IMR-90 (cell line): ENCODE measurements around the gene HPS4. TPM values are rescaled to one million over a fixed set of nuclear protein-coding genes. Genes with fewer than 3 reads are reported as not detected.

Experiments used
- ATAC-seq: fragments of 200-7000 bp; cut with Tn5 transposase; 2 replicates; pipeline ENCODE4 v1.9.1; 2020; ENCODE audit warnings: low read depth, mild to moderate bottlenecking, moderate library complexity
- BruUV-seq: library from RNA; stranded (reverse); fragments of 400-500 nt; replicated peaks from 2 replicates; lab custom pipeline; 2021; lab: Mats Ljungman, UMichigan
- CTCF ChIA-PET: fragments of 300-600 bp; formaldehyde crosslinking; extraction: SDS; loops from one replicate; lab custom pipeline; 2021; ENCODE audit warnings: antibody characterized with exemption; lab: Yijun Ruan, JAX
- POLR2A ChIA-PET: fragments of 300-600 bp; sonication (Branson Sonifier 250); formaldehyde crosslinking; loops from one replicate; lab custom pipeline; 2022; ENCODE audit warnings: antibody characterized with exemption; ENCODE audit not compliant: unreplicated experiment; lab: Charles Lee
- DNase-seq: peaks from one replicate; pipeline ENCODE4 v3.0.0; 2013
- H2AFZ ChIP-seq: replicated peaks from 2 replicates; pipeline ENCODE3; 2013; ENCODE audit warnings: low read length, mild to moderate bottlenecking; ENCODE audit not compliant: poor library complexity
- H2AK5ac ChIP-seq: 2 replicates; pipeline ENCODE4 v1.6.1; 2013; ENCODE audit warnings: low read depth, low read length, inconsistent platforms
- H2AK9ac ChIP-seq: replicated peaks from 2 replicates; pipeline ENCODE3; 2013; ENCODE audit warnings: mild to moderate bottlenecking, low read depth, low read length, moderate library complexity; ENCODE audit not compliant: poor library complexity
- H2BK120ac ChIP-seq: 2 replicates; pipeline ENCODE4 v1.6.1; 2013; ENCODE audit warnings: low read depth, low read length, inconsistent platforms
- H2BK15ac ChIP-seq: 3 replicates; pipeline ENCODE4 v1.6.1; 2013; ENCODE audit warnings: low read depth, low read length, inconsistent platforms
- H2BK20ac ChIP-seq: 2 replicates; pipeline ENCODE4 v1.6.1; 2013; ENCODE audit warnings: low read depth, mild to moderate bottlenecking, inconsistent platforms, low read length, moderate library complexity
- H2BK5ac ChIP-seq: 2 replicates; pipeline ENCODE4 v1.6.1; 2013; ENCODE audit warnings: mild to moderate bottlenecking, low read depth, low read length, inconsistent platforms; ENCODE audit not compliant: poor library complexity, severe bottlenecking
- H3K14ac ChIP-seq: replicated peaks from 2 replicates; pipeline ENCODE4 v1.6.1; 2013; ENCODE audit warnings: low read depth, low read length, inconsistent platforms
- H3K18ac ChIP-seq: 2 replicates; pipeline ENCODE4 v1.6.1; 2013; ENCODE audit warnings: low read depth, low read length, control low read depth
- H3K23ac ChIP-seq: 2 replicates; pipeline ENCODE4 v1.6.1; 2013; ENCODE audit warnings: low read depth, low read length, inconsistent platforms
- H3K27ac ChIP-seq: 2 replicates; pipeline ENCODE4 v1.5.1; 2013; ENCODE audit warnings: mild to moderate bottlenecking, control low read depth, low read length; ENCODE audit not compliant: insufficient read depth
- H3K27me3 ChIP-seq: 2 replicates; pipeline ENCODE4 v1.6.1; 2013; ENCODE audit warnings: low read length; ENCODE audit not compliant: control insufficient read depth, insufficient read depth
- H3K36me3 ChIP-seq: 2 replicates; pipeline ENCODE4 v1.6.1; 2013; ENCODE audit warnings: low read length, mixed read lengths; ENCODE audit not compliant: control insufficient read depth, insufficient read depth
- H3K4ac ChIP-seq: 2 replicates; pipeline ENCODE4 v1.6.1; 2013; ENCODE audit warnings: low read depth, low read length, inconsistent platforms
- H3K4me1 ChIP-seq: 2 replicates; pipeline ENCODE4 v1.6.1; 2013; ENCODE audit warnings: low read length, mixed read lengths; ENCODE audit not compliant: control insufficient read depth, insufficient read depth
- H3K4me2 ChIP-seq: 2 replicates; pipeline ENCODE4 v1.6.1; 2013; ENCODE audit warnings: low read depth, mild to moderate bottlenecking, control low read depth, low read length, moderate library complexity
- H3K4me3 ChIP-seq: 2 replicates; pipeline ENCODE4 v1.5.1; 2013; ENCODE audit warnings: low read depth, mild to moderate bottlenecking, control low read depth, low read length, moderate library complexity; ENCODE audit not compliant: insufficient read depth
- H3K56ac ChIP-seq: 2 replicates; pipeline ENCODE4 v1.6.1; 2013; ENCODE audit warnings: low read length, inconsistent platforms; ENCODE audit not compliant: insufficient read depth; ENCODE audit errors: extremely low read depth
- H3K79me1 ChIP-seq, 2 experiments: 2 replicates each; pipeline ENCODE4 v1.6.1; 2013; ENCODE audit warnings: low read length in 2 of 2, inconsistent platforms in 1 of 2, low read depth in 1 of 2
- H3K9ac ChIP-seq: 2 replicates; pipeline ENCODE4 v1.6.1; 2013; ENCODE audit warnings: low read depth, low read length, control low read depth
- H3K9me1 ChIP-seq: 2 replicates; pipeline ENCODE4 v1.6.1; 2013; ENCODE audit warnings: low read length, inconsistent platforms; ENCODE audit not compliant: insufficient read depth
- H3K9me3 ChIP-seq: 2 replicates; pipeline ENCODE4 v1.6.1; 2013; ENCODE audit warnings: low read length; ENCODE audit not compliant: control insufficient read depth, insufficient read depth
- H4K20me1 ChIP-seq: 2 replicates; pipeline ENCODE4 v1.6.1; 2013; ENCODE audit warnings: low read length, inconsistent platforms; ENCODE audit not compliant: insufficient read depth
- H4K5ac ChIP-seq: 2 replicates; pipeline ENCODE4 v1.6.1; 2013; ENCODE audit warnings: mild to moderate bottlenecking, low read depth, low read length, control low read depth
- H4K8ac ChIP-seq, 2 experiments: 2 replicates each; pipeline ENCODE4 v1.6.1; 2013; ENCODE audit warnings: low read depth in 2 of 2, low read length in 2 of 2, control low read depth in 1 of 2, inconsistent platforms in 1 of 2
- H4K91ac ChIP-seq: 2 replicates; pipeline ENCODE4 v1.6.1; 2013; ENCODE audit warnings: low read depth, low read length, inconsistent platforms; ENCODE audit not compliant: insufficient read depth
- BHLHE40 ChIP-seq: fragments of 150-350 bp; IDR thresholded peaks from 2 replicates; pipeline ENCODE4 v1.6.1; 2016; ENCODE audit warnings: mild to moderate bottlenecking, low read depth, low read length
- CEBPB ChIP-seq: IDR thresholded peaks from 2 replicates; pipeline ENCODE4 v1.6.1; 2012; ENCODE audit warnings: low read depth, low read length, improper control_type of control experiment
- CHD1 ChIP-seq: IDR thresholded peaks from 2 replicates; pipeline ENCODE4 v1.6.1; 2012; ENCODE audit warnings: low read depth, low read length, improper control_type of control experiment
- CTCF ChIP-seq: conservative IDR thresholded peaks from 2 replicates; pipeline ENCODE4 v1.5.1; 2012; ENCODE audit warnings: mild to moderate bottlenecking, low read depth, low read length, improper control_type of control experiment
- ELK1 ChIP-seq: fragments of 150-350 bp; IDR thresholded peaks from 2 replicates; pipeline ENCODE4 v1.6.1; 2016; ENCODE audit warnings: low read depth, mild to moderate bottlenecking, low read length, moderate library complexity, borderline replicate concordance
- MAFK ChIP-seq: IDR thresholded peaks from 2 replicates; pipeline ENCODE4 v1.6.1; 2012; ENCODE audit warnings: low read depth, low read length, improper control_type of control experiment
- MAZ ChIP-seq: IDR thresholded peaks from 2 replicates; pipeline ENCODE4 v1.6.1; 2012; ENCODE audit warnings: low read depth, mild to moderate bottlenecking, low read length, improper control_type of control experiment, moderate library complexity, borderline replicate concordance
- MXI1 ChIP-seq: IDR thresholded peaks from 2 replicates; pipeline ENCODE4 v1.6.1; 2012; ENCODE audit warnings: low read depth, mild to moderate bottlenecking, low read length, moderate library complexity, borderline replicate concordance
- NFE2L2 ChIP-seq: fragments of 150-350 bp; IDR thresholded peaks from 2 replicates; pipeline ENCODE4 v1.6.1; 2016; ENCODE audit warnings: low read depth, mild to moderate bottlenecking, low read length
- POLR2A ChIP-seq: IDR thresholded peaks from 2 replicates; pipeline ENCODE4 v1.6.1; 2012; ENCODE audit warnings: mild to moderate bottlenecking, low read depth, low read length
- RCOR1 ChIP-seq: IDR thresholded peaks from 2 replicates; pipeline ENCODE4 v1.6.1; 2012; ENCODE audit warnings: mild to moderate bottlenecking, low read length, improper control_type of control experiment; ENCODE audit not compliant: insufficient replicate concordance
- RFX5 ChIP-seq: IDR thresholded peaks from 2 replicates; pipeline ENCODE4 v1.8.0; 2012; ENCODE audit warnings: low read depth, mild to moderate bottlenecking, low read length, moderate library complexity
- SMC3 ChIP-seq: fragments of 150-350 bp; IDR thresholded peaks from 2 replicates; pipeline ENCODE4 v1.6.1; 2016; ENCODE audit warnings: low read depth, mild to moderate bottlenecking, antibody characterized with exemption, low read length, moderate library complexity
- USF2 ChIP-seq: fragments of 150-350 bp; IDR thresholded peaks from 2 replicates; pipeline ENCODE4 v1.6.1; 2017; ENCODE audit warnings: mild to moderate bottlenecking, antibody characterized with exemption, low read length, low read depth
- WGBS, 2 experiments: methylation state at CpG; one replicate each; pipeline versions ENCODE4 v1.1.5 to v1.1.7; 2013; ENCODE audit warnings: missing lambda C conversion rate in 2 of 2; ENCODE audit not compliant: insufficient read length in 1 of 2; ENCODE audit errors: extremely low coverage in 2 of 2; 5-methylcytosine and 5-hydroxymethylcytosine counted together
- dilution Hi-C: fragments of 300-500 bp; cut with HindIII; formaldehyde crosslinking; loops from one replicate; pipeline ENCODE4 v1.14.3; 2018; ENCODE audit warnings: low sequenced_read_pairs; ENCODE audit not compliant: unreplicated experiment
- in situ Hi-C: fragments of 300-500 bp; cut with MboI; formaldehyde crosslinking; loops from 3 replicates; pipeline ENCODE4 v1.14.3; 2019; ENCODE audit warnings: low sequenced_read_pairs, inconsistent platforms, mixed read lengths
- intact Hi-C: fragments of 100-400 bp; cut with micrococcal nuclease; formaldehyde crosslinking; loops from 2 replicates; pipeline ENCODE4 v1.10.0; 2022
- polyA plus RNA-seq, 3 experiments: library from polyadenylated mRNA; depleted of rRNA; stranded (reverse); fragments of >200 nt; gene quantifications; 2 replicates each; pipeline ENCODE4 v1.2.3, GENCODE V29; 2012; ENCODE audit warnings: low replicate concordance in 1 of 3
- total RNA-seq: library from RNA; depleted of rRNA; stranded (reverse); fragments of >200 nt; gene quantifications from 2 replicates; pipeline ENCODE4 v1.2.3, GENCODE V29; 2012

Gene HPS4
- total and polyA plus RNA-seq, 2 of the 4 experiments (the other 2 are of a cell fraction) = 15.8 to 19.0 TPM

GRCh38 chr22:26512149-26512793, 28.7 kb upstream of the HPS4 start, which contains the start of gene TFIP11:
Gene TFIP11, minus strand, starts transcription at chr22:26512473. Its CDS starts 2,201 bp downstream, at chr22:26510272.
- WGBS, 2 experiments = 0% methylated on average over 14 of the region's 40 CpGs; no CpG with 5 or more reads in 1 of the 2 experiments
- Histone ChIP-seq H4K5ac (peak within 1 kb of the TSS; percentile 99), H3K9me3 (no peaks in the 10 kb centered on the region), H2BK5ac (peak within 1 kb of the TSS; percentile 74), H3K9me1 (peaks cover 2% of the 10 kb centered on the region), H4K91ac (peak within 1 kb of the TSS; percentile 85), H3K14ac (peak within 1 kb of the TSS; percentile 87), H2AK9ac (peak within 1 kb of the TSS; percentile 87), H3K18ac (0 out of 2 replicates have a peak within 1 kb of the TSS, but pooled peaks have one; percentile 45), H3K4me3 (peak within 1 kb of the TSS; percentile 96), H3K4me1 (peaks cover 2% of the 10 kb centered on the region), H4K20me1 (peaks cover 3% of the 10 kb centered on the region; the same call in 1 of the 2 replicates), H3K23ac (peak within 1 kb of the TSS; percentile 83), H2AFZ (peak within 1 kb of the TSS; percentile 99), H2BK120ac (peak within 1 kb of the TSS; percentile 60), H3K4me2 (peak within 1 kb of the TSS; percentile 93), H4K8ac (peak within 1 kb of the TSS; percentile 91 to 99), H3K4ac (peak within 1 kb of the TSS; percentile 93), H3K36me3 (peaks cover 17% of the 10 kb centered on the region), H3K9ac (peak within 1 kb of the TSS; percentile 97), H3K56ac (peak within 1 kb of the TSS; percentile 64), H2BK20ac (no peak within 1 kb of the TSS), H3K27ac (peak within 1 kb of the TSS; percentile 86), H2AK5ac (peak within 1 kb of the TSS; percentile 81), H3K79me1 (peaks cover 26 to 40% of the 10 kb centered on the region in 2 experiments), H2BK15ac (no peak within 1 kb of the TSS), H3K27me3 (no peaks in the 10 kb centered on the region)
- ATAC-seq (peak; percentile 95), DNase-seq (peak; percentile 90)
- intact Hi-C loops = loop anchor here (2.0 to 5.0 kb wide), 2 partner anchors 75 to 147 kb away; no protein-coding TSS in a partner anchor
- ChIA-PET POLR2A (no interaction called here), CTCF (no interaction called here)
- no TSS peak for BruUV-seq
- in situ Hi-C loops = no loop called here
- dilution Hi-C loops = no loop called here
- TF ChIP-seq MAFK (no peak), RCOR1 (no peak), USF2 (peak; percentile 15; the same call in 1 of the 2 replicates), CHD1 (no peak), ELK1 (no peak), NFE2L2 (no peak), MAZ (no peak), BHLHE40 (no peak), CTCF (0 out of 2 replicates have a peak, but pooled peaks have one; percentile 9), SMC3 (peak; percentile 17; the same call in 1 of the 2 replicates), POLR2A (peak; percentile 68; the same call in 1 of the 2 replicates), MXI1 (peak; percentile 96), RFX5 (no peak), CEBPB (no peak)
